Occipital lobe (tissue), 2 donors: ENCODE results near the gene CD1C. TPM values are rescaled to one million over a fixed set of nuclear protein-coding genes. Genes with fewer than 3 reads are reported as not detected.
"Not testable (repeated sequence)": the region's sequence is repeated elsewhere in the genome, so short reads cannot be mapped to it uniquely, and the experiment has no call there.

ENCODE experiments used
- DNase-seq: peaks from one replicate; lab custom pipeline; 2025; lab: John Stamatoyannopoulos, UW
- total RNA-seq: library from RNA; depleted of rRNA; stranded (reverse); fragments of >200 nt; gene quantifications from one replicate; pipeline ENCODE4 v1.2.3, GENCODE V29; 2014

CD1C gene
- not detected for total RNA-seq

- no peak for DNase-seq
Observed at GRCh38 chr1:158289811-158290210, at the start of gene CD1C. CD1C (plus strand) TSS chr1:158289923; CDS start chr1:158290065, 142 bp downstream.

DNA sequence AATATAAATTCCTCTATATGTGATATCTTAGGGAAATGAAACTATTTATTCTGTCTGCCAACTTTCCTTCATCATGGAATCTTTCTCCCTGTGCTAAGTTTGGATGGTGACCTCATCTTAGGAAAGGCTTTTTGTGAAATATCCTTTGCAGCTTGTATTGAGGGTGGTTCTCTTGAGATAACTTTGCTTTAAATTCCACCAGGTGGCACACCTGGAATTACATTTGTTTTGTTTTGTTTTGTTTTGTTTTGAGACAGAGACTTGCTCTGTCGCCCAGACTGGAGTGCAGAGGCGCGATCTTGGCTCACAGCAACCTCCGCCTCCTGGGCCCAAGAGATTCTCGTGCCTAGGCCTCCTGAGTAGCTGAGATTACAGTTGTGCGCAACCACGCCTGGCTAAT lies 43.1 kb upstream of the CD1C start:
- no peak for DNase-seq

DNA sequence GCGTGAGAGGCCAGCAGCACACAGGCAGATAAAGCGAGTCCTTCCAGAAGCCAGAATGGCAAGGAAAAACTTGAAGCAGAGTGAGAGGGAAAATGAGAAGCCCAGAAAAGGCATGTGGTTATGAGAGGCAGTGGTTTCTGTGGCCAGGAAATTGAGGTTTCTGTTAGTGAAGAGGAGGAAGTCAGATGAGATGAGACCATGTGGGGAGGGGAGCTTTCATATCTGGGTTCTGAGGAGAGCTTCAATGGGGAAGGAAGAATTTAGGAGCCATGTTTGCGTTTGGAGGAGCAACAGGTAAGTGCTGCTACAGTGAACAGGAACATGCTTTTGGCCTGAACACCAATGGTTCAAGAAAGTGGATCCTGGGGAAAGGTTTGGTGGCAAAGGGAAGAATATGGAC lies 41.6 kb upstream of the CD1C start:
- DNase-seq, result no peak

DNA sequence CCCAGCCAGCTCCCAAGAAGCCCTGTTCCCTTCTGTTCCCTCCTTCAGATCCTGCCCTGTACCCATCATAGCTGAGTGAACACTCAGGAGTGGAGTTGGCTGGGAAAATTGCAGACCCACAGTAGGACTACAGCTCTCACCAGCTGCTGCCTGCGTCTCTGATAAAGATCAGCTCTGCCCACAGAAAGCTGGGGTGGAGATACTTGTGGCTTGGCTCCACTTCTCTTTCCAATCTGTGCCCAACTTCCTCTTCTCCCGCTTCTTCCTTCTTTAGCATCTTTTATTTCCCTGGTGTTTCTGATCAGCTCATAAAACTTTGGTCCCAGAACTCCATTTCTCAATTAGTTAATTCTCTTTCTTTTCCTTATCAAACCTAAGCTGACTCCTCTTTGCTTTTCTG lies 41.0 kb upstream of the CD1C start:
- no peak for DNase-seq

DNA sequence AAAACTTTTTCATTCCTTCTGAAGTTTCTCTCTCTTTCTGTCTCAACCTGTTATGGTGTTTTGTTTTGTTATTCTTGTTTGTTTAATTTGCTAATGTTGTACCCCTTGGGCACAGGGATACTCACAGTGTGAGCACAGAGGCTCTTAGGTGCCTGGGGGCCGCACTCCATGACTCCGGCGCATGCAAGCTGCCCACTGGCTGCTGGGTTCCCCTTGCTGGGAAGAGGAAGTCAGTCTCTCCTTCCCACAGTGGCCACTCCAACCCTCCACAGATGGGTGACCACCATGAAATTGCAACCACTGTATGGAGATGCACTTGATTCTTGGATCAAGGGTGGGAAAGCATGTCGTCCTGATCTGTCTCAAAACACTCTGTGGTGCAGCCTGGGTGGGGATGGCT lies 40.1 kb upstream of the CD1C start:
- DNase-seq, result no peak

DNA sequence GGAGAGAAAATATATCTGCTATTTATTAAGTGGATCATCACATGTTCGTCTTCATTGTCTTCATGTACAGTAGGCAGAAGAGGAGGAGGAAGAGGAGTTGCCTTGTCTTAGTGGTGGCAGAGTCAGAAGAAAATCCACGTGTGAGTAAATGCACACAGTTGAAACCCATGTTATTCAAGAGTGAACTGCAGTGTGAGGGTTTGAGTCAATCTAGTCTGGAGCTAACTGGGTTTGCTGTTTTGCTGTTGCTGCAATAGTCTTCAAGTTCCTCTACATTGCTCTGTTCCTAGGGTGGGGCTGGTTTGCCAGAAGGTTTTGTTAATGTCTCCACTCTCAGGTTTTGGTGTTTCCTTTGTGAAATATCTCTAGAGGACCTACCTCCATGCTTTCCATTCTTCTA lies 38.6 kb upstream of the CD1C start:
- DNase-seq, result no peak

DNA sequence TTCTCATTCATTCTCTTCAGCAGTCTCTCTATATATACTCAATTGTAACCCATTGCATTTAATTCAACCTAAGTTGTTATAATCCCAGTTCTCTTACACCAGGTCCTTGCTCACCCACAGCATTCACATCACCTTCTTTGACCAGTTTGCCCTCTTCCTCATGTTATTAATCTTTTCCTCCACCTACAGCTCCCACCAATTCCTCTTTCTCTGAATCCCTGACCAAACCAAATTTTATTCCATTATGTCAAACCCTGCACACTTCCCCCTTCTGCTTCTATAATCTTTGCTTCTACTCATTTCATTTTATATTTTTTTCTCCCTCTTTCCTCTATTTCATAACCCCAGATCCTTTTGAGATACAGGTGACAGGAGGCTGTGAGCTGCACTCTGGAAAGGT lies 34.1 kb upstream of the CD1C start:
- no peak for DNase-seq

DNA sequence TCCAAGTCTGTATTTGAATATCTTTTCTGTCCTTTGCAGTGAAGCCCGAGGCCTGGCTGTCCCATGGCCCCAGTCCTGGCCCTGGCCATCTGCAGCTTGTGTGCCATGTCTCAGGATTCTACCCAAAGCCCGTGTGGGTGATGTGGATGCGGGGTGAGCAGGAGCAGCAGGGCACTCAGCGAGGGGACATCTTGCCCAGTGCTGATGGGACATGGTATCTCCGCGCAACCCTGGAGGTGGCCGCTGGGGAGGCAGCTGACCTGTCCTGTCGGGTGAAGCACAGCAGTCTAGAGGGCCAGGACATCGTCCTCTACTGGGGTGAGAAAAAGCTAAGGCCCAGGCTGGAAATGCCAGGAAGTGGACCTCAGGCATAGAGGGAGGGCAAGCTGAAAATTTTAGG lies 33.0 kb upstream of the CD1C start:
- not testable (repeated sequence) for DNase-seq

- no peak for DNase-seq
Observed at GRCh38 chr1:158257888-158258287, 31.8 kb upstream of the CD1C start.

GRCh38 chr1:158259117-158259516 lies 30.6 kb upstream of the CD1C start:
- no peak for DNase-seq

GRCh38 chr1:158272681-158273080 lies 17.0 kb upstream of the CD1C start:
- DNase-seq, result no peak

DNA sequence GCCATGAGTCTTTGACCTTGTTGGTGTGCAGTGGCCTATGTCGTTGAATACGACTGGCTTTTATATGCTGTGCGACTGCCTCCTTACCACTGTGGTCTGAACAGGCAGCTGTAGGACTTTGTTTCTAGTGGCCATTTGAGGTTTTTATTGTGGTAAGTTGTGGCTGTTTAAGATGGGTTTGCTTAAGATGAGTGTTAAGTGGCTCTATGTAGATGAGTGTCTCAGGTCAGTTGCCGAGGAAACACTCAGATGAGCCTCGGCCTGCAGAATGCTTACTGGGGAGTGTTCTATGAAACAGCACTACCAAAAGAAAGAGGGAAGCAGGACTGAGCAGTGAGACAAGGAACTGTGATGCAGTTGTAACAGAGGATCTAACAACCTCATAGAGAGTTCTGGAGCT lies 14.9 kb upstream of the CD1C start:
- no peak for DNase-seq

DNA sequence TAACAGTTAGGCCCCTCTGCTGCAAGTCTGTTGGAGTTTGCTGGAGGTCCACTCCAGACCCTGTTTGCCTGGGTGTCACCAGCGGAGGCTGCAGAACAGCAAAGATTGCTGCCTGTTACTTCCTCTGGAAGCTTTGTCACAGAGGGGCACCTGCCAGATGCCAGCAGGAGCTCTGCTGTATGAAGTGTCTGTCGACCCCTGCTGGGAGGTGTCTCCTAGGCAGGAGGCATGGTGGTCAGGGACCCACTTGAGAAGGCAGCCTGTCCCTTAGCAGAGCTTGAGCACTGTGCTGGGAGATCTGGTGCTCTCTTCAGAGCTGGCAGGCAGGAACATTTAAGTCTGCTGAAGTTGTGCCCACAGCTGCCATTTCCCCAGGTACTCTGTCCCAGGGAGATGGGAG lies 7.3 kb upstream of the CD1C start:
- not testable (repeated sequence) for DNase-seq

DNA sequence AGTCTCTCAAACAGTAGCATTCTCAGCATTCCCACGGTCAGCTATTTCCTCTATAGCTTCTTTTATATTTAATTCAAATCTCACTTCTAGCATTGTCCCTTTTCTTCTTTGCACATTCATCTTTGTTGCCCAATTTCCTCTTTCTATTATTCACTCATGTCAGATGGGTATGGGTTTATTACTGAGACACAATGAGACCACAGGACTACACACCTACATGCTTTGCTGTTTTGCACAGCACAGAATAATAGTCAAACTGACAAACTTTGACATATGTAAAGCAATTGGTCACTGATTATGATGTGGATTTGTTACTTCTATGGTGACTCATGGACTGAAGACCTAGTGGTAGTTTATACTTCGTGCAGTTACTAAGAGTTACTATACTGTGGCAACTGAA lies 5.8 kb upstream of the CD1C start:
- DNase-seq, result no peak

DNA sequence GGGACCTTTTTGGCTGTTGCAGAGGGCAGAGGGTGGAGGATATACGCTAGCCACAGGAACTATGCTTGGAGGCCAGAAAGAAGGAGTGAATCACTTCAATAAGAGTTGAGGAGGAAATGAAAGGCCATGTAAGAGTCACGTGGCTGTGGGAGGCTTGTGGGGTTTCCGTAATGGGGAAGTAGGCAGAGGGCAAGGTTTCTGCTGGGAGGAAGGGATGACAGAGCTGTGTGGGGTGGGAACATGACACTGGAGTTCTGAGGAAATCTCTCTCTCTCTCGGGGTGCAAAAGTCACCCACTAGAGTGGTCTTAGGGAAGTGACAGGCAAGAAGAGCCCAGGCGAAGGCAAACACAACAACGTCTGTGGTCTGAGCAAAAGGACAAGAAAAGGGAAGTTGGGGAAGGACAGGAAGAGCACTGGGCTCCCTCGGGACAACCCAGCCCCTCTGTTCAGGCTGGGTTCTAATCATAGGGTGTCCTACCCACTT lies 3.9 kb upstream of the CD1C start:
- peak; percentile 4 for DNase-seq

- no peak for DNase-seq
Observed at GRCh38 chr1:158286487-158286886, 3.2 kb upstream of the CD1C start.

- DNase-seq, result no peak
Observed at GRCh38 chr1:158286941-158287346, 2.8 kb upstream of the CD1C start.

DNA sequence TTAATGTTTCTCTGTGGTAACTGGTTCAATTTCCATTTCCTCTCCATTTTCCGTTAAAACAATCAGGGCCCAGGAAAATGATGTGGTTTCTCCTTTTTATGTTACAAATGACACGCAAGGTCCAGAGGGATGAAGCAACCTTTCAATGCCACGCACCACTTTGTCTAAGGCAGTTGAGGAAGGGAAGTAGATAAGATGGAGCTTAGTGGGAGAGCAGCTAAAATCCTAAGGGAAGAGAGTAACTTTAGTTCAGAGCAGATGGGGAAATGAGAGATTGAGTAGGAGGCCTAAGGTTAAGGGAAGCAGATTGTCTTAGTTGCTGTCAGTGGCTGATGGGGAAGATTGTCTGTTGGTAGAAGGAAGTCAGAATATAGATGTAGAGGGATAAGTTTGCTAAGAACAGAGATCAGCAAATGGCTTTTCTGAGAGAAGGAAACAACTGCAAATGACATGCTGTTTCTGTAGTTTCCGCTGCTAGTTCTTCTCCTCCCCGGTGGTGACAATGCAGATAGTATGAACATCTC lies 660 bp downstream of the CD1C start:
- no peak for DNase-seq

GRCh38 chr1:158295791-158296190 lies 6.1 kb downstream of the CD1C start:
- DNase-seq, result no peak

DNA sequence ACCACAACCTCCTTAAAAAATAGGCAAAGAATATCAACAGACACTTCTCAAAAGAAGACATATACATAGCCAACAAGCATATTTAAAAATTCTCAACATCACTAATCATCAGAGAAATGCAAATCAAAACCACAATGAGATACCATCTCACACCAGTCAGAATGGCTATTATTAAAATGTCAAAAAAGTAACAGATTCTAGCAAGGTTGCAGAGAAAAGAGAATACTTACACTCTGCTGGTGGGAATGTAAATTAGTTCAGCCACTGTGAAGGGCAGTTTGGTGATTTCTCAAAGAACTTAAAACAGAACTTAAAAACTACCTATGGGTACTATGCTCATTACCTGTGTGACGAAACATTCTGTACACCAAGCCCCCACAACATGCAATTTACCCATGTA lies 20.9 kb downstream of the CD1C start:
- no peak for DNase-seq

DNA sequence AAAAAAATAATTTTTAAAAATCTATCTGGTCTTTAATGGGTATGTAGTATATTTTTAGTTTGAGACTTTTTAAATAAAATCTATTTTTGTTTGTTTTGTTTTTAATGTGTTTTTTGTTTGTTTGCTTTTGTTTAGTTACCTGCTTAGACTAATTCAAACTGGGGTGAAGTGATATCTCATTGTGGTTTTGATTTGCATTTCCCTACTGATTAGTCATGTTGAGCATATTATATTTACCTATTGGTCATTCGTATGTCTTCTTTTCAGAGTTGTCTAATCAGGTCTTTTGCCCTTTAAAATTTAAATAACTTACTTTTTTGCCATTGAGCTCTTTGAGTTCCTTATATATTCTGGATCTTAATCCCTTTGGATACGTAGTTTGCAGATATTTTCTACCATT lies 21.3 kb downstream of the CD1C start:
- DNase-seq, result no peak

- DNase-seq, result no peak
Observed at GRCh38 chr1:158323866-158324265, 34.1 kb downstream of the CD1C start.

DNA sequence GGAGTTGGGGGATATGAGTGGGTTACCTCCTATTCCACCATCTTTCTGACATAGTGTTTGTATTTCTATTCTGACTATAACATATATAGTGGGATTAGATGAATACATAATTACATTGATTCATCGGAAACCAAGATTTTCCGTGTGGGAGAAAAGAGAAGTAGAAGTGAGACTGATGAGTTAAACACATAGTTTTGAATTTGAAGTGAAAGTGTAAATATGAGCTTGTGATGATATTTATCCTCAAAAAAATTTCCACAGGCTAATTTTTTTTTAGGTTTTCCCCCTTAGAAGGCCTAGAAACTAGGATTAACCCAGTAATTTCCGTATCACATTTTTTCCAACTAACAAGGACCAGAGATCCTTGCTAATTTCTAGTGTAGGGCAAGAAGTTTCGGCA lies 34.7 kb downstream of the CD1C start:
- no peak for DNase-seq

DNA sequence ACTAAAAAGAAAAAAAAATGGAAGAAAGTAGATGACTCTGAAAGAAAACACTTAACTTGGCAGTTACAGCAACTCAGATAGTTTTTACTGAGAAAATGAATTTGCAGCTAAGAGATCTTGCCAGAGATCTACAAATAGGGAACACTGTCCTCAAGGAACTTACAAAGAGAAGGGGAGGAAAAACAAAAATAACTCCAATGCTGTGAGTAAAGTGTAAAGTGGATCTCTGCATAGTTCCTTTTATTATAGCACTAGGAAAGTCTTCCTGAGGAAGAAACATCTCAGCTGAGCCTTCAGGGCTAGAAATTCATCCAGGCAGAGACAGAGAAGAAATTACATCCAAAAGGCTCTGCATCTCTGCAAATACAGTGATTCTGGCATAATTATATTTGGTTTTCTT lies 37.8 kb downstream of the CD1C start:
- DNase-seq, result no peak
